MCF 10A (cell line): ENCODE results near the gene DPH3. TPM values are rescaled to one million over a fixed set of nuclear protein-coding genes. Genes with fewer than 3 reads are reported as not detected.
"Not testable (repeated sequence)": the region's sequence is repeated elsewhere in the genome, so short reads cannot be mapped to it uniquely, and the experiment has no call there.

ENCODE experiments used
- Bru-seq: library from RNA; stranded (reverse); fragments of 400-500 nt; gene quantifications from one replicate; lab custom pipeline; 2021; lab: Mats Ljungman, UMichigan
- BruChase-seq, 2 experiments: library from RNA; stranded (reverse); fragments of 400-500 nt; gene quantifications; one replicate each; lab custom pipeline; 2021; lab: Mats Ljungman, UMichigan
- BruUV-seq: library from RNA; stranded (reverse); fragments of 400-500 nt; replicated peaks from 2 replicates; lab custom pipeline; 2021; lab: Mats Ljungman, UMichigan
- CTCF ChIA-PET: fragments of 300-600 bp; sonication (Branson Sonifier 250); formaldehyde crosslinking; extraction: SDS; loops from one replicate; lab custom pipeline; 2021; ENCODE audit warnings: antibody characterized with exemption, inconsistent platforms; lab: Yijun Ruan, JAX
- POLR2A ChIA-PET: fragments of 300-600, 350-650 bp; sonication (Branson Sonifier 250); formaldehyde crosslinking; extraction: SDS; loops from one replicate; lab custom pipeline; 2020; ENCODE audit warnings: antibody characterized with exemption, inconsistent platforms; lab: Yijun Ruan, JAX
- DNase-seq: peaks from one replicate; pipeline ENCODE4 v3.0.0-alpha.2; 2018; ENCODE audit not compliant: unreplicated experiment
- H3K27ac Mint-ChIP-seq: one replicate; pipeline ENCODE4 v1.8.0; 2022; ENCODE audit warnings: mild to moderate bottlenecking, low read depth, mixed read lengths; ENCODE audit not compliant: unreplicated experiment
- H3K27me3 Mint-ChIP-seq: one replicate; pipeline ENCODE4 v1.8.0; 2022; ENCODE audit warnings: mixed read lengths; ENCODE audit not compliant: insufficient read depth, unreplicated experiment
- H3K36me3 Mint-ChIP-seq: one replicate; pipeline ENCODE4 v1.8.0; 2022; ENCODE audit warnings: mild to moderate bottlenecking, moderate library complexity, mixed read lengths; ENCODE audit not compliant: insufficient read depth, unreplicated experiment
- H3K4me1 Mint-ChIP-seq: one replicate; pipeline ENCODE4 v1.8.0; 2022; ENCODE audit warnings: mixed read lengths; ENCODE audit not compliant: insufficient read depth, unreplicated experiment
- H3K4me3 Mint-ChIP-seq: one replicate; pipeline ENCODE4 v1.8.0; 2022; ENCODE audit warnings: mild to moderate bottlenecking, moderate library complexity, mixed read lengths; ENCODE audit not compliant: unreplicated experiment
- H3K9me3 Mint-ChIP-seq: one replicate; pipeline ENCODE4 v1.8.0; 2022; ENCODE audit warnings: mixed read lengths; ENCODE audit not compliant: unreplicated experiment
- intact Hi-C: fragments of 100-400 bp; cut with micrococcal nuclease; formaldehyde crosslinking; loops from 2 replicates; pipeline ENCODE4 v1.14.1; 2022
- long read RNA-seq: library from polyadenylated mRNA; stranded (forward); transcript quantifications from one replicate; pipeline ENCODE4 v2.0.0, GENCODE V29; 2022
- total RNA-seq: library from RNA; stranded (reverse); gene quantifications from 2 replicates; pipeline ENCODE4 v1.2.3, GENCODE V29; 2022
- TF ChIP-seq, protein P1 (sequence below): fragments of 200-600 bp; IDR thresholded peaks from one replicate; pipeline ENCODE4 v1.8.0; 2022; ENCODE audit warnings: antibody characterized with exemption, mild to moderate bottlenecking; ENCODE audit not compliant: unreplicated experiment

DPH3 gene
- total RNA-seq (30.5 and 39.8 TPM in 2 replicates), Bru-seq, nascent RNA (percentile 91 among the genes with signal in this experiment), BruChase-seq, experiment 1, labeled RNA remaining after a 6-hour chase (percentile 98 among the genes with signal in this experiment), BruChase-seq, experiment 2, labeled RNA remaining after a 2-hour chase (percentile 96 among the genes with signal in this experiment)
- long read RNA-seq, transcript DPH3-202 (2 exons, 3,052 nt), result minor isoform, 17 of 105 reads
- long read RNA-seq, transcript DPH3-204 (3 exons, 3,131 nt), result major isoform, 84 of 105 reads
- long read RNA-seq, partial matches to known transcripts, result 1 of 105 reads
- long read RNA-seq, other reads (novel, unspliced or antisense), result 1 of 105 reads

GRCh38 chr3:16264708-16265454 lies at the start of gene DPH3, which contains the start of gene OXNAD1:
Gene DPH3, minus strand, starts transcription at chr3:16264943. Its CDS starts 67 bp downstream, at chr3:16264876.
Gene OXNAD1, plus strand, starts transcription at chr3:16265212. Its CDS starts 5,741 bp downstream, at chr3:16270953.
- Mint-ChIP-seq H3K4me1 (peaks cover 19% of the 10 kb centered on the region), H3K36me3 (peaks cover 32% of the 10 kb centered on the region), H3K27ac (peak within 1 kb of the TSS; percentile 96), H3K4me3 (peak within 1 kb of the TSS; percentile 95), H3K9me3 (no peaks in the 10 kb centered on the region), H3K27me3 (no peaks in the 10 kb centered on the region)
- ChIA-PET POLR2A (interaction anchor here (0.5 to 3.3 kb wide), 41 partner anchors 10 to 1613 kb away, joined by 3 to 47 read pairs (median 3); partner anchors contain the start of genes ANKRD28, BTD, CCDC174 and HACL1), CTCF (interaction anchor here (0.6 to 3.9 kb wide), 12 partner anchors 10 to 463 kb away, joined by 3 to 19 read pairs (median 3); no protein-coding TSS in a partner anchor)
- TF ChIP-seq, protein P1, sequence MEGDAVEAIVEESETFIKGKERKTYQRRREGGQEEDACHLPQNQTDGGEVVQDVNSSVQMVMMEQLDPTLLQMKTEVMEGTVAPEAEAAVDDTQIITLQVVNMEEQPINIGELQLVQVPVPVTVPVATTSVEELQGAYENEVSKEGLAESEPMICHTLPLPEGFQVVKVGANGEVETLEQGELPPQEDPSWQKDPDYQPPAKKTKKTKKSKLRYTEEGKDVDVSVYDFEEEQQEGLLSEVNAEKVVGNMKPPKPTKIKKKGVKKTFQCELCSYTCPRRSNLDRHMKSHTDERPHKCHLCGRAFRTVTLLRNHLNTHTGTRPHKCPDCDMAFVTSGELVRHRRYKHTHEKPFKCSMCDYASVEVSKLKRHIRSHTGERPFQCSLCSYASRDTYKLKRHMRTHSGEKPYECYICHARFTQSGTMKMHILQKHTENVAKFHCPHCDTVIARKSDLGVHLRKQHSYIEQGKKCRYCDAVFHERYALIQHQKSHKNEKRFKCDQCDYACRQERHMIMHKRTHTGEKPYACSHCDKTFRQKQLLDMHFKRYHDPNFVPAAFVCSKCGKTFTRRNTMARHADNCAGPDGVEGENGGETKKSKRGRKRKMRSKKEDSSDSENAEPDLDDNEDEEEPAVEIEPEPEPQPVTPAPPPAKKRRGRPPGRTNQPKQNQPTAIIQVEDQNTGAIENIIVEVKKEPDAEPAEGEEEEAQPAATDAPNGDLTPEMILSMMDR, result no peak
- intact Hi-C loops, result no loop called here
- DNase-seq, result peak; percentile 100
- BruUV-seq, result no TSS peak

DNA sequence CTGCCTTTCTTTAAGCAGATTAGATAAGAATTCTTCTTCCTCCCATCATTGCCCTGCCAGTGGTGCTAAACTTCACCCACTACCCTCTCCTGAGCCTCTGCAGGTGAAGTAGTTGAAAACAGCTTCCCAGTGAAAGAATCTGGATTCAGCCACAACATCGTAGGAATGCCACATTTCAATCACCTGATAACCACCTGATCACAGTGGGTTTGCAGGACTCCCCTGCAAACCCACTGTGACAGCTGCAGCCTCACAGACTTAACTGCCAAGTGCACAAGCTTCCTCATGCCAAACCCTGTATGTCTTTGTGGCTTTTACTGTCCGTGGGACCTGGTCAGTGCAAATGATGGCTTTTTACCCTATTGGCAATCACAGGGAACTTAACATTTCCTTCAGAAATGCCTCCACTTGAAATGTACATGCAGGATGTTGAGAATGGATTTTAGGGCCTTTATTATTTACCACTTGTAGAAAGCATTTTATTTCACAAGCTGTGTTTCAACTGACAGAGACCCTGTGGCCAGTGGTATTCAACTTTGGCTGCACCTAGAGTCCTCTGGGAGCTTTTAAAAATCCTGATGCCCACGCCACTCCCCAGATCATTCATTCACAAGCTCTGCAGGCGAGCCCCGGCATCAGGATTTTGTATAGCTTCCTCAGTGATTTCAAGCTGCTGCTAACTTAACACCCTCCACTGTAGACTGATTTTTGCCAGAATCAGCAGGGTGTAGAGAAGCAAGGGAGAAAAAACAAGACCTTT lies 49.3 kb upstream of the DPH3 start:
- BruUV-seq, result no TSS peak

GRCh38 chr3:16311960-16312451 lies 47.3 kb upstream of the DPH3 start:
- Mint-ChIP-seq H3K4me3 (no peak overlapping the region), H3K9me3 (no peaks in the 10 kb centered on the region), H3K27me3 (no peaks in the 10 kb centered on the region), H3K36me3 (peaks cover 7% of the 10 kb centered on the region), H3K27ac (no peak overlapping the region), H3K4me1 (peaks cover 7% of the 10 kb centered on the region)
- TF ChIP-seq, protein P1, result no peak
- no TSS peak for BruUV-seq
- intact Hi-C loops, result no loop called here
- ChIA-PET CTCF (interaction anchor here (1.3 kb wide), 1 partner anchor 22 kb away, joined by 10 read pairs; no protein-coding TSS in a partner anchor), POLR2A (interaction anchor here (1.2 kb wide), 1 partner anchor 48 kb away, joined by 3 read pairs; no protein-coding TSS in a partner anchor)
- DNase-seq, result no peak

More for the DNA sequence above, 49.3 kb upstream of the DPH3 start:
- no peak for DNase-seq
- Mint-ChIP-seq H3K4me1 (peaks cover 7% of the 10 kb centered on the region), H3K9me3 (no peaks in the 10 kb centered on the region), H3K36me3 (peaks cover 7% of the 10 kb centered on the region), H3K27ac (no peak overlapping the region), H3K27me3 (no peaks in the 10 kb centered on the region), H3K4me3 (no peak overlapping the region)
- TF ChIP-seq, protein P1, result no peak
- CTCF ChIA-PET, result interaction anchor here (0.7 to 1.5 kb wide), 4 partner anchors 25 to 236 kb away, joined by 3 to 5 read pairs (median 4); no protein-coding TSS in a partner anchor
- POLR2A ChIA-PET, result interaction anchor here (0.7 to 1.0 kb wide), 2 partner anchors 222 to 255 kb away, joined by 3 to 5 read pairs; no protein-coding TSS in a partner anchor
- intact Hi-C loops, result no loop called here

- H3K4me1 Mint-ChIP-seq, CTCF ChIA-PET, intact Hi-C loops, BruUV-seq, H3K4me3 Mint-ChIP-seq, DNase-seq, H3K36me3 Mint-ChIP-seq, H3K27me3 Mint-ChIP-seq, H3K9me3 Mint-ChIP-seq, H3K27ac Mint-ChIP-seq, POLR2A ChIA-PET: not testable (repeated sequence)
Measured at GRCh38 chr3:16310486-16310885, 45.7 kb upstream of the DPH3 start.
